ACC112 (cell line): ENCODE data around the gene GEMIN2.
"Not testable (repeated sequence)": the region's sequence is repeated elsewhere in the genome, so short reads cannot be mapped to it uniquely, and the experiment has no call there.

ENCODE experiments used
- H2AFZ ChIP-seq: fragments of 200-600 bp; sonication (generic); one replicate; pipeline ENCODE4 v1.6.0; 2017; ENCODE audit warnings: antibody characterized with exemption, low read length; ENCODE audit not compliant: unreplicated experiment
- H3K27ac ChIP-seq: fragments of 200-600 bp; sonication (generic); 2 replicates; pipeline ENCODE4 v1.5.1; 2014; ENCODE audit warnings: low read depth, mild to moderate bottlenecking, antibody characterized with exemption, low read length, moderate library complexity
- H3K27me3 ChIP-seq: fragments of 200-600 bp; sonication (generic); 2 replicates; pipeline ENCODE4 v1.6.1; 2014; ENCODE audit warnings: mild to moderate bottlenecking, antibody characterized with exemption, low read length, moderate library complexity, mixed read lengths; ENCODE audit not compliant: insufficient read depth
- H3K36me3 ChIP-seq: fragments of 200-600 bp; sonication (generic); 2 replicates; pipeline ENCODE4 v1.6.1; 2016; ENCODE audit warnings: mild to moderate bottlenecking, antibody characterized with exemption, low read length, moderate library complexity, mixed read lengths; ENCODE audit not compliant: insufficient read depth
- H3K4me1 ChIP-seq: fragments of 200-600 bp; sonication (generic); one replicate; pipeline ENCODE4 v1.6.1; 2016; ENCODE audit warnings: low read length, mixed read lengths; ENCODE audit not compliant: insufficient read depth, unreplicated experiment, control insufficient read depth
- H3K4me3 ChIP-seq: fragments of 200-600 bp; sonication (generic); 2 replicates; pipeline ENCODE4 v1.5.1; 2014; ENCODE audit warnings: mild to moderate bottlenecking, low read depth, low read length
- H3K79me2 ChIP-seq: fragments of 200-600 bp; sonication (generic); one replicate; pipeline ENCODE4 v1.6.0; 2016; ENCODE audit warnings: low read length; ENCODE audit not compliant: control insufficient read depth, unreplicated experiment, insufficient read depth

Gene GEMIN2

GRCh38 chr14:39177168-39177545 is 63.0 kb downstream of the GEMIN2 start:
- Histone ChIP-seq H2AFZ (no peak overlapping the region), H3K79me2 (peaks cover 46% of the 10 kb centered on the region), H3K27me3 (no peaks in the 10 kb centered on the region), H3K27ac (no peak overlapping the region), H3K4me3 (peak overlapping the region; percentile 81), H3K36me3 (peaks cover 59% of the 10 kb centered on the region), H3K4me1 (peaks cover 35% of the 10 kb centered on the region)

DNA sequence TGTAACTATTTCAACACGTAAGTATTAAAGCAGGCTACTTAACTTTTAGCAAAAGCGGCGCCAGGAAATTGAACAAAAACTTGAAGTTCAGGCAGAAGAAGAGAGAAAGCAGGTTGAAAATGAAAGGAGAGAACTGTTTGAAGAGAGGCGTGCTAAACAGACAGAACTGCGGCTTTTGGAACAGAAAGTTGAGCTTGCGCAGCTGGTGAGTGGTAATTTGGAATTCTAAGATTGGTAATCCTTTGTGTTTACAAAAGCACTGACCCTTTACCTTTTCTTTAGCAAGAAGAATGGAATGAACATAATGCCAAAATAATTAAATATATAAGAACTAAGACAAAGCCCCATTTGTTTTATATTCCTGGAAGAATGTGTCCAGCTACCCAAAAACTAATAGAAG is 64.9 kb downstream of the GEMIN2 start:
- Histone ChIP-seq H3K79me2 (peaks cover 46% of the 10 kb centered on the region), H3K27ac (no peak overlapping the region)

GRCh38 chr14:39180553-39180952 is 66.4 kb downstream of the GEMIN2 start:
- peaks cover 35% of the 10 kb centered on the region for H3K4me1 ChIP-seq
- peaks cover 41% of the 10 kb centered on the region for H3K79me2 ChIP-seq
- no peak overlapping the region for H3K4me3 ChIP-seq
- no peaks in the 10 kb centered on the region for H3K27me3 ChIP-seq
- H3K27ac ChIP-seq, result no peak overlapping the region; the same call in 1 of the 2 replicates
- H3K36me3 ChIP-seq, result peaks cover 79% of the 10 kb centered on the region
- no peak overlapping the region for H2AFZ ChIP-seq

More for the DNA sequence above, 64.9 kb downstream of the GEMIN2 start:
- no peak overlapping the region for H3K4me3 ChIP-seq
- H3K27me3 ChIP-seq, result no peaks in the 10 kb centered on the region
- peaks cover 38% of the 10 kb centered on the region for H3K4me1 ChIP-seq
- H3K36me3 ChIP-seq, result peaks cover 76% of the 10 kb centered on the region
- no peak overlapping the region for H2AFZ ChIP-seq

- Histone ChIP-seq H3K36me3 (peaks cover 76% of the 10 kb centered on the region), H3K79me2 (peaks cover 35% of the 10 kb centered on the region), H3K4me1 (peaks cover 35% of the 10 kb centered on the region)
These were observed 67.0 kb downstream of the GEMIN2 start for GRCh38 chr14:39181026-39181692.

DNA sequence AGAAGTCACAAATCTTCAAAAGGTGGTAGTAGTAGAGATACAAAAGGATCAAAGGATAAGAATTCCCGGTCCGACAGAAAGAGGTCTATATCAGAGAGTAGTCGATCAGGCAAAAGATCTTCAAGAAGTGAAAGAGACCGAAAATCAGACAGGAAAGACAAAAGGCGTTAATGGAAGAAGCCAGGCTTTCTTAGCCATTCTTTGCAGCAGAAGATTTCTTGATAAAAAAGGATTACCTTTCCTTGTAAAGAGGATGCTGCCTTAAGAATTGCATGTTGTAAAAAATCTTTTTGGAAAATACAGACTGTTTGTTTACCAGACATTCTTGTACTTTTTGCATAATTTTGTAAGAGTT is 67.5 kb downstream of the GEMIN2 start:
- Histone ChIP-seq H3K4me3 (no peak overlapping the region), H3K27ac (no peak overlapping the region), H3K36me3 (peaks cover 71% of the 10 kb centered on the region), H2AFZ (no peak overlapping the region), H3K27me3 (no peaks in the 10 kb centered on the region), H3K79me2 (peaks cover 30% of the 10 kb centered on the region), H3K4me1 (peaks cover 30% of the 10 kb centered on the region)

More at GRCh38 chr14:39181026-39181692, 67.0 kb downstream of the GEMIN2 start:
- no peaks in the 10 kb centered on the region for H3K27me3 ChIP-seq
- no peak overlapping the region; the same call in 1 of the 2 replicates for H3K27ac ChIP-seq
- no peak overlapping the region for H3K4me3 ChIP-seq
- no peak overlapping the region for H2AFZ ChIP-seq

DNA sequence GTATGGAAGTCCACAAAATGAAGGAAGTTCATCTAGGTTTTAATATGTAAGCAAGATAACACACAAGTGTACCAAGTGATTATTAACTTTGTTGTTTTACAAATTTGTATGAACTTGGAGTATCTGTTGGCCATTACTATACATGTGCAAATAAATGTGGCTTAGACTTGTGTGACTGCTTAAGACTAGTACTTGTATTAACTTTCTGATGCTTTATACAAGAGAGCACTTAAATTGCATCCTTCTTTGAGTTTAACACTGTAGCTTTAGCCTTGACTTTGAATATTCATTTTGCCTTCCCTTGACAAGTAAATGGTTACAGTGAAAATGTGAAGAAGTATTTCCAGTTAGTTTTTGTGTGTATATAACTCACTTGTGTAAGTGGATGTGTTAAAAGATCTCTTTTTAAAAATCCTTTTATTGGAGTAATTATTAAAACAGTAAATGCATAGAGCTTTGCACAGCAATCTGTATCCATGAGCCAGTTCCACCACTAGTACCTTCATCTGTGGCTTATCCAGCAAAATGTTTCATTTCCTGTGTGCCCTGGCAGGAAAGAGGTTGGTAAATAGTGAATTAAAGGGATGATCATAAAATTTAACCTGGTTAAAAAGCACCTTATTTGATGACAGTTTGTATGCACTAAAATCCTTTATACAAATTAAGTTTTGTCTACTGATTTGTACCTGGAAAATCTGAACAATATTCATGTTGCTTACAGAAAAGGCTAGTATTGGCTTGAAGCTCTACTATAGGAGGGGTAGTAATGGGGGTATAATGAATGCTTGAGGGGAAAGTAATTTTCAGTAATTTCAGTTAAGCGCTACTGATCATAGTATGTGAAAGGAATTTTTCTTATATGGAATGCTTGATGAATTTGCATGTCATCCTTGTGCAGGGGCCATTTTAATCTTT is 68.9 kb downstream of the GEMIN2 start:
- H3K36me3 ChIP-seq, result peaks cover 58% of the 10 kb centered on the region

DNA sequence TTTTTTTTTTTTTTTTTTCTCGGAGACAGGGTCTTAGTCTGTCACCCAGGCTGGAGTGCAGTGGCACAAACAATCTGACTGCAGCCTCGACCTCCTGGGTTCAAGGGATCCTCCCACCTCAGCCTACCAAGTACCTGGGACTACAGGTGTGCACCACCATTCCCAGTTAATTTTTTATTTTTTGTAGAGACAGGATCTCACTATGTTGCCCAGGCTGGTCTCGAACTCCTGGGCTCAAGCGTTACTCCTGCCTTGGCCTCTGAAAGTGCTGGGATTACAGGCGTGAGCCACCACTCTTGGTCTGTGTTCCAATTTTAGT is 69.5 kb downstream of the GEMIN2 start:
- not testable (repeated sequence) for H3K27ac ChIP-seq, H2AFZ ChIP-seq
- H3K36me3 ChIP-seq, result peaks cover 53% of the 10 kb centered on the region

More for the DNA sequence above, 68.9 kb downstream of the GEMIN2 start:
- peaks cover 16% of the 10 kb centered on the region for H3K79me2 ChIP-seq
- H3K27ac ChIP-seq, result peak overlapping the region; percentile 21; the same call in 1 of the 2 replicates
- no peak overlapping the region for H2AFZ ChIP-seq
- H3K27me3 ChIP-seq, result no peaks in the 10 kb centered on the region
- H3K4me1 ChIP-seq, result peaks cover 18% of the 10 kb centered on the region
- no peak overlapping the region for H3K4me3 ChIP-seq

GRCh38 chr14:39184628-39185255 is 70.6 kb downstream of the GEMIN2 start:
- peaks cover 44% of the 10 kb centered on the region for H3K36me3 ChIP-seq
- H3K27ac ChIP-seq, result no peak overlapping the region
- H3K4me3 ChIP-seq, result no peak overlapping the region
- H3K27me3 ChIP-seq, result no peaks in the 10 kb centered on the region
- peaks cover 18% of the 10 kb centered on the region for H3K4me1 ChIP-seq
- peaks cover 5% of the 10 kb centered on the region for H3K79me2 ChIP-seq
- H2AFZ ChIP-seq, result no peak overlapping the region

More for the DNA sequence above, 69.5 kb downstream of the GEMIN2 start:
- H3K4me1 ChIP-seq, result peaks cover 18% of the 10 kb centered on the region
- not testable (repeated sequence) for H3K27me3 ChIP-seq, H3K4me3 ChIP-seq
- peaks cover 12% of the 10 kb centered on the region for H3K79me2 ChIP-seq

- Histone ChIP-seq H3K79me2 (peaks cover 5% of the 10 kb centered on the region), H2AFZ (no peak overlapping the region), H3K36me3 (peaks cover 37% of the 10 kb centered on the region), H3K27me3 (no peaks in the 10 kb centered on the region), H3K27ac (no peak overlapping the region), H3K4me1 (peaks cover 18% of the 10 kb centered on the region), H3K4me3 (no peak overlapping the region)
These were observed 71.3 kb downstream of the GEMIN2 start for GRCh38 chr14:39185256-39186049.
